Chondrocyte (in vitro differentiated cells): ENCODE measurements around the gene ATP2A2. TPM values are rescaled to one million over a fixed set of nuclear protein-coding genes. Genes with fewer than 3 reads are reported as not detected.

Experiments used
- DNase-seq: peaks from one replicate; pipeline ENCODE4 v3.0.0; 2021; ENCODE audit warnings: mixed read lengths, low spot score
- H3K27ac Mint-ChIP-seq: one replicate; pipeline ENCODE4 v1.8.0; 2021; ENCODE audit warnings: mild to moderate bottlenecking, moderate library complexity, mixed read lengths; ENCODE audit not compliant: unreplicated experiment
- H3K27me3 Mint-ChIP-seq: 2 replicates; pipeline ENCODE4 v1.8.0; 2021; ENCODE audit warnings: low read depth, mixed read lengths
- H3K36me3 Mint-ChIP-seq: 2 replicates; pipeline ENCODE4 v1.8.0; 2021; ENCODE audit warnings: low read depth, mixed read lengths
- H3K4me1 Mint-ChIP-seq: 2 replicates; pipeline ENCODE4 v1.8.0; 2021; ENCODE audit warnings: low read depth, mild to moderate bottlenecking, mixed read lengths
- H3K4me3 Mint-ChIP-seq: one replicate; pipeline ENCODE4 v1.8.0; 2021; ENCODE audit warnings: mild to moderate bottlenecking, moderate library complexity, mixed read lengths; ENCODE audit not compliant: unreplicated experiment
- H3K9me3 Mint-ChIP-seq: 2 replicates; pipeline ENCODE4 v1.8.0; 2021; ENCODE audit warnings: low read depth, mixed read lengths
- total RNA-seq: library from RNA; stranded (reverse); gene quantifications from 3 replicates; pipeline ENCODE4 v1.2.1, GENCODE V29; 2021
- TF ChIP-seq, protein P1 (sequence below): fragments of 200-600 bp; sonication (generic); IDR thresholded peaks from 2 replicates; pipeline ENCODE4 v1.5.0; 2021; ENCODE audit warnings: antibody characterized with exemption, mild to moderate bottlenecking, moderate library complexity

The ATP2A2 gene
- total RNA-seq, 1 donor from 2014 or later, result 216 TPM

DNA sequence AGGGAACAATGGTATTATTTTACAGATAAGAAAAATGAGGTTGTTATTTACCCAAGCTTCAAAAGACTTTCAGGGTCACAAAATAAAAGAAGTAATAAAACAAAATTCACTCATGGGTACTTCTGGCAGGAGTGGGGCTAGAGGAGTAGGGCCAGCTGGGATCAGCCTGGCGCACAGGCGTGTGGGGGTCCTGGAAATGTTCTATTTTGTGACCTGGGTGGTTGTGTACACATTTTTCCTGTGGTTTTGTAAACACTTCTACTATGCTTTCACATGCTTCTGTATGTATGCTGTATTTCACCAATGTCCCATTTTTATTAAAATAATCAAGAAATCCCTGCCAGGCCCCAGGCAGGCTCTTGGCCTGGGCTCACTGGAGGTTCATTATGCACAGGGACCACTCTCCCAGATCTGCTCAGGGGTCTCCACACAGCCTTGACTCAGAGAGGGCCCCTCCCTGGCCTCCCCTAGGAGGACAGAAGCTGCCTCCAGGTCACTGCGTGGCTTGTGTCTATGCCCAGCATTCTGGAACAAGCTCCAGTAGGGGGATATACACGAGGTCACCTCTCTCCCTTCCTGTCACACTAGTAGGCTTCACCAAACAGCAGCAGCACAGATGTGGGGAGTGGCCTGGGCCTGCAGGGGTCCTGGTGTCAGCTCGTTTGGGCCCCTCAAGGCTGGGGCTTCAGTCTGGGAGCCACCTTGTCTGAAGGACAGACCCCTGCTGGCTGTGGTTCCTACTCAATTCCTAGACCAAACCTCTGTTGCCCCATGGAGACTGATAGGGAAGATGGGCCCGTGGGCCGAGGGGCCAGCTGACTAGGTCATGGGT lies 84.7 kb downstream of the ATP2A2 start:
- Mint-ChIP-seq H3K9me3 (no peaks in the 10 kb centered on the region), H3K4me1 (peaks cover 6% of the 10 kb centered on the region), H3K27me3 (no peaks in the 10 kb centered on the region), H3K36me3 (peaks cover 1% of the 10 kb centered on the region), H3K27ac (no peak overlapping the region), H3K4me3 (no peak overlapping the region)
- TF ChIP-seq, protein P1, sequence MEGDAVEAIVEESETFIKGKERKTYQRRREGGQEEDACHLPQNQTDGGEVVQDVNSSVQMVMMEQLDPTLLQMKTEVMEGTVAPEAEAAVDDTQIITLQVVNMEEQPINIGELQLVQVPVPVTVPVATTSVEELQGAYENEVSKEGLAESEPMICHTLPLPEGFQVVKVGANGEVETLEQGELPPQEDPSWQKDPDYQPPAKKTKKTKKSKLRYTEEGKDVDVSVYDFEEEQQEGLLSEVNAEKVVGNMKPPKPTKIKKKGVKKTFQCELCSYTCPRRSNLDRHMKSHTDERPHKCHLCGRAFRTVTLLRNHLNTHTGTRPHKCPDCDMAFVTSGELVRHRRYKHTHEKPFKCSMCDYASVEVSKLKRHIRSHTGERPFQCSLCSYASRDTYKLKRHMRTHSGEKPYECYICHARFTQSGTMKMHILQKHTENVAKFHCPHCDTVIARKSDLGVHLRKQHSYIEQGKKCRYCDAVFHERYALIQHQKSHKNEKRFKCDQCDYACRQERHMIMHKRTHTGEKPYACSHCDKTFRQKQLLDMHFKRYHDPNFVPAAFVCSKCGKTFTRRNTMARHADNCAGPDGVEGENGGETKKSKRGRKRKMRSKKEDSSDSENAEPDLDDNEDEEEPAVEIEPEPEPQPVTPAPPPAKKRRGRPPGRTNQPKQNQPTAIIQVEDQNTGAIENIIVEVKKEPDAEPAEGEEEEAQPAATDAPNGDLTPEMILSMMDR, result no peak
- no peak for DNase-seq

- TF ChIP-seq, protein P1, result no peak
- Mint-ChIP-seq H3K4me3 (no peak overlapping the region), H3K36me3 (peaks cover 1% of the 10 kb centered on the region), H3K4me1 (peaks cover 6% of the 10 kb centered on the region), H3K9me3 (no peaks in the 10 kb centered on the region), H3K27ac (no peak overlapping the region), H3K27me3 (no peaks in the 10 kb centered on the region)
- DNase-seq, result no peak
These were observed 85.5 kb downstream of the ATP2A2 start for GRCh38 chr12:110366321-110367142.

GRCh38 chr12:110367181-110367864 lies 86.3 kb downstream of the ATP2A2 start:
- Mint-ChIP-seq H3K4me3 (no peak overlapping the region), H3K9me3 (no peaks in the 10 kb centered on the region), H3K27me3 (no peaks in the 10 kb centered on the region), H3K4me1 (peaks cover 6% of the 10 kb centered on the region), H3K27ac (no peak overlapping the region), H3K36me3 (peaks cover 1% of the 10 kb centered on the region)
- no peak for DNase-seq
- TF ChIP-seq, protein P1, result no peak

DNA sequence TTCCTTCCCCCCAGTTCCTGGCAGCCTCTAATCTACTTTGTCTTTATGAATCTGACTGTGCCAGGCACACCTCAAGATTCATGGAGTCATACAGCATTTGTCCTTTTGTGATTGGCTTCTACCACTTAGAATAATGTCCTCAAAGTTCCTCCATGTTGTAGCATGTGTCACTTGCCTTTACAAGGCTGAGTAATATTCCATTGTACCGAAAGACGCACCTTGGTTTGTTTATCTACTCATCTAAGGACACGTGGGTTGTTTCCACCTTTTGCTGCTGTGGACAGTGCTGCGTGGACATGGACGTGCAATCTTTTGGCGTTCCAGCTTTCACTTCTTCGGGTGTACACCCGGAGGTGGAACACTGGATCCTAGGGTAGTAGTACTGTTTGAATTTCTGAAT lies 88.9 kb downstream of the ATP2A2 start:
- Mint-ChIP-seq H3K4me3 (no peak overlapping the region), H3K27ac (no peak overlapping the region), H3K27me3 (no peaks in the 10 kb centered on the region), H3K9me3 (no peaks in the 10 kb centered on the region), H3K4me1 (peaks cover 6% of the 10 kb centered on the region), H3K36me3 (peaks cover 10% of the 10 kb centered on the region)
- TF ChIP-seq, protein P1, result no peak
- DNase-seq, result no peak

DNA sequence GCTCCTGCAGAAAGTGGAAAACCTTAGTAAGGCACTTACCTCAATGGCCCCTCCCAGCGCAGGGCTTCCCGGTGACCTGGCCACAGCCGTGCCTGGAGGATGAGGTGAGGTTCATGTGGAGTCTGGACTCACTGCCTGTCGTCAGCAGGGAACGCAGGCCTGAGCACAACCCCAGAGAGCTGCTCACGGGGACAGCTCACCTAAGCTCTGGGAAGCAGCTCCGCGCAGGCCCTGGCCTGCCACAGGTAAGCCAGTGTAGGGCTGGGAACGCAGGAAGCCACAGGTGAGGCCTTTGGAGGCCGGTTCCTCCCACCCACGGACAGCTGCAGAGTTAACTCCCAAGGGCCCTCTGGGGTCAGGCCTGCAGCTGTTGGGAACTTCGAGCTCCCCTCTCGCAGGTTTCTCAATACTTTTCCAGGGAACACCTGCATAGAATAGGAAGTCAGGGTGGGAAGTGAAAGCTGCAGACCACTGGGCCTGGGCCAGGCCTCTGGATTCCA lies 89.7 kb downstream of the ATP2A2 start:
- Mint-ChIP-seq H3K4me1 (peaks cover 6% of the 10 kb centered on the region), H3K27me3 (no peaks in the 10 kb centered on the region), H3K4me3 (no peak overlapping the region), H3K36me3 (peaks cover 14% of the 10 kb centered on the region), H3K9me3 (no peaks in the 10 kb centered on the region), H3K27ac (no peak overlapping the region)
- TF ChIP-seq, protein P1, result no peak
- no peak for DNase-seq
